Lung (tissue), 12 donors: ENCODE data around the gene ETNK2. TPM values are rescaled to one million over a fixed set of nuclear protein-coding genes. Genes with fewer than 3 reads are reported as not detected.

ENCODE experiments used
- ATAC-seq: fragments of 200-7000 bp; cut with Tn5 transposase; one replicate; pipeline ENCODE4 v1.9.1; 2020; ENCODE audit warnings: moderate number of reproducible peaks; ENCODE audit not compliant: insufficient read depth, low FRiP score
- DNase-seq, 3 donors: peaks; one replicate each; pipeline ENCODE4 v3.0.0-alpha.2; 2013 to 2017
- H3K27ac ChIP-seq, 2 donors: one replicate each; pipeline ENCODE4 v1.5.1; 2013; ENCODE audit warnings: mild to moderate bottlenecking in 2 of 2, moderate library complexity in 2 of 2, control low read depth in 1 of 2, inconsistent platforms in 1 of 2, low read depth in 1 of 2, low read length in 1 of 2
- H3K27me3 ChIP-seq, 3 donors: one replicate each; pipeline ENCODE4 v1.5.1; 2013; ENCODE audit warnings: low read length in 2 of 3; ENCODE audit not compliant: control insufficient read depth in 3 of 3, insufficient read depth in 3 of 3
- H3K36me3 ChIP-seq, 4 donors: one replicate each; pipeline ENCODE4 v1.5.1; 2013; ENCODE audit warnings: low read length in 4 of 4, mild to moderate bottlenecking in 1 of 4, moderate library complexity in 1 of 4; ENCODE audit not compliant: control insufficient read depth in 4 of 4, insufficient read depth in 4 of 4
- H3K4me1 ChIP-seq, 5 donors: one replicate each; pipeline ENCODE4 v1.5.1; 2013; ENCODE audit warnings: low read length in 5 of 5, mild to moderate bottlenecking in 2 of 5, moderate library complexity in 1 of 5; ENCODE audit not compliant: control insufficient read depth in 5 of 5, insufficient read depth in 5 of 5
- H3K4me3 ChIP-seq: one replicate; pipeline ENCODE4 v1.5.1; 2013; ENCODE audit warnings: mild to moderate bottlenecking, control low read depth, moderate library complexity
- H3K9ac ChIP-seq, 2 donors: one replicate each; pipeline ENCODE4 v1.5.1; 2013; ENCODE audit warnings: low read length in 2 of 2, control low read depth in 1 of 2; ENCODE audit not compliant: insufficient read depth in 1 of 2
- H3K9me3 ChIP-seq, 4 donors: one replicate each; pipeline ENCODE4 v1.5.1; 2013; ENCODE audit warnings: low read length in 3 of 4, mild to moderate bottlenecking in 1 of 4, moderate library complexity in 1 of 4; ENCODE audit not compliant: control insufficient read depth in 4 of 4, insufficient read depth in 3 of 4
- WGBS, 2 donors: extraction: QIAGEN DNeasy Blood & Tissue Kit; methylation state at CpG; one replicate each; pipeline ENCODE4 v1.1.7; 2013; 5-methylcytosine and 5-hydroxymethylcytosine counted together
- polyA plus RNA-seq, 2 donors: library from polyadenylated mRNA; stranded (reverse); fragments of 200-250 nt; gene quantifications; one replicate each; pipeline ENCODE4 v1.2.1, GENCODE V29; 2013
- total RNA-seq, 2 donors: library from RNA; depleted of rRNA in 1 of 2; stranded (reverse); fragments of >200 nt in 1 of 2; gene quantifications; one replicate each; pipeline ENCODE4 v1.2.1, GENCODE V29; 2014 to 2021
- TF ChIP-seq, protein P1 (sequence below): IDR thresholded peaks from 2 replicates; pipeline ENCODE4 v1.5.1; 2012; ENCODE audit warnings: mild to moderate bottlenecking; ENCODE audit errors: control extremely low read depth, extremely low read depth
- donor health status: control.
- donor health status: control.
- donor health status: Bipolar disorder and iron deficiency.
- donor health status: healthy.
- donor health status: DM: yes; HTN: yes; CAD: no.

Gene ETNK2
- total and polyA plus RNA-seq, 4 donors: 2.2 to 5.8 (median 3.9) TPM

DNA sequence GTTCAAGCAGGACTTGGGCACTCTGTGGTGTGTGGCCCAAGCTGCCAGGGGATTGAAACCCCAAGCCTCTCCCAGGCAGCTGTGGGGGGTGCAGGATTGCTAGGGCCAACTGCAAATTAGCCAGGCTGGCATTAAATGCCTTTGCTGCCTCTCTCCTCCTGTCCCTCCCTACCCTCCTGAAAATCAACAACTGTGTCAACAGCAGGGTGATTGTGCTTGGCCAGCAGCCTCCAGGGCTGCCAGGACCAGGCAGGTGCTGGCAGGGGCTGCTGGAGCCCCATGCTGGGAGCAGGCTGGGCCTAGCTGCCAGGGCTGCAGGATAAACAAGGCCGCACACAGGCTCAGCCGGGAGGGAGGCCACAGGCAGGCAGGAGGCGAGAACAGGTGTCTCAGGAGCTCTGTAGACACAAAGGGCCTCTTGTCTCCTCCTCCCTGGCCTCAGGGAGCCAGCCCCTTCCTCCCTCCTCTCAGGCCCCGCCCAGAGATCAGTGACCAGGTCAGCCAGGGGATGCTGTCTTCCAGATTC, 67.5 kb downstream of the ETNK2 start:
- H3K9ac ChIP-seq: peak overlapping the region in 1 of 2 donors; percentile 36

DNA sequence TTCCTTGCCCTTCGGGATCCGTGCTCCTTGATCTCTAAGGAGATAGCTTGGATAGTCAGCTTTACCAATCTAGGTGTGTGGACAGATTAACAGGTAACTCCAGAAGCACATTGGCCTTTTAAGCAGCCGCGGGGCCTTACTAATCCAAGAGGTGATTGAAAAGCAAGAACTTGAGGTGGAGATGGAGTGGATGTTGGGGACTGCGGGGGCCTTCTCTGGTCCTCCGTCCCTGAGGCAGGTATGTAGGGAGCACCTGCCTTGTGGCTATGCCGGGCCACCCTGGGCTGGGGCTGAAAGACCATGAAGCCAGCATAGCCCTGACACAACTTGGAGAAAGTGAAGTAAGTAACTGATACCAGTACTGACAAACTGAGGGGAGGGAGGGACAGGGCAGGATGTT, 68.4 kb downstream of the ETNK2 start:
- Histone ChIP-seq H3K9ac (peak overlapping the region in 1 of 2 donors; percentile 36), H3K27me3 (no peaks in the 10 kb centered on the region), H3K9me3 (no peaks in the 10 kb centered on the region), H3K4me1 (peaks cover 0 to 55% (median 47%) of the 10 kb centered on the region in 5 donors), H3K36me3 (no peaks in the 10 kb centered on the region), H3K4me3 (no peak overlapping the region), H3K27ac (peak overlapping the region in 1 of 2 donors; percentile 85)
- TF ChIP-seq, protein P1, sequence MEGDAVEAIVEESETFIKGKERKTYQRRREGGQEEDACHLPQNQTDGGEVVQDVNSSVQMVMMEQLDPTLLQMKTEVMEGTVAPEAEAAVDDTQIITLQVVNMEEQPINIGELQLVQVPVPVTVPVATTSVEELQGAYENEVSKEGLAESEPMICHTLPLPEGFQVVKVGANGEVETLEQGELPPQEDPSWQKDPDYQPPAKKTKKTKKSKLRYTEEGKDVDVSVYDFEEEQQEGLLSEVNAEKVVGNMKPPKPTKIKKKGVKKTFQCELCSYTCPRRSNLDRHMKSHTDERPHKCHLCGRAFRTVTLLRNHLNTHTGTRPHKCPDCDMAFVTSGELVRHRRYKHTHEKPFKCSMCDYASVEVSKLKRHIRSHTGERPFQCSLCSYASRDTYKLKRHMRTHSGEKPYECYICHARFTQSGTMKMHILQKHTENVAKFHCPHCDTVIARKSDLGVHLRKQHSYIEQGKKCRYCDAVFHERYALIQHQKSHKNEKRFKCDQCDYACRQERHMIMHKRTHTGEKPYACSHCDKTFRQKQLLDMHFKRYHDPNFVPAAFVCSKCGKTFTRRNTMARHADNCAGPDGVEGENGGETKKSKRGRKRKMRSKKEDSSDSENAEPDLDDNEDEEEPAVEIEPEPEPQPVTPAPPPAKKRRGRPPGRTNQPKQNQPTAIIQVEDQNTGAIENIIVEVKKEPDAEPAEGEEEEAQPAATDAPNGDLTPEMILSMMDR: no peak
- no peak for DNase-seq
- ATAC-seq: no peak
- WGBS, 2 donors: 84 to 85% methylated on average over 7 of the region's 7 CpGs

More for the DNA sequence above, 67.5 kb downstream of the ETNK2 start:
- no peaks in the 10 kb centered on the region for H3K9me3 ChIP-seq
- H3K4me1 ChIP-seq: peaks cover 0 to 56% (median 44%) of the 10 kb centered on the region in 5 donors
- peak overlapping the region in 1 of 2 donors; percentile 85 for H3K27ac ChIP-seq
- ATAC-seq (no peak), DNase-seq (peak; percentile 48 to 74 (median 68))
- TF ChIP-seq, protein P1: no peak
- 54 to 70% methylated on average over 4 of the region's 4 CpGs for WGBS, 2 donors
- H3K4me3 ChIP-seq: no peak overlapping the region
- no peaks in the 10 kb centered on the region for H3K27me3 ChIP-seq
- H3K36me3 ChIP-seq: no peaks in the 10 kb centered on the region

DNA sequence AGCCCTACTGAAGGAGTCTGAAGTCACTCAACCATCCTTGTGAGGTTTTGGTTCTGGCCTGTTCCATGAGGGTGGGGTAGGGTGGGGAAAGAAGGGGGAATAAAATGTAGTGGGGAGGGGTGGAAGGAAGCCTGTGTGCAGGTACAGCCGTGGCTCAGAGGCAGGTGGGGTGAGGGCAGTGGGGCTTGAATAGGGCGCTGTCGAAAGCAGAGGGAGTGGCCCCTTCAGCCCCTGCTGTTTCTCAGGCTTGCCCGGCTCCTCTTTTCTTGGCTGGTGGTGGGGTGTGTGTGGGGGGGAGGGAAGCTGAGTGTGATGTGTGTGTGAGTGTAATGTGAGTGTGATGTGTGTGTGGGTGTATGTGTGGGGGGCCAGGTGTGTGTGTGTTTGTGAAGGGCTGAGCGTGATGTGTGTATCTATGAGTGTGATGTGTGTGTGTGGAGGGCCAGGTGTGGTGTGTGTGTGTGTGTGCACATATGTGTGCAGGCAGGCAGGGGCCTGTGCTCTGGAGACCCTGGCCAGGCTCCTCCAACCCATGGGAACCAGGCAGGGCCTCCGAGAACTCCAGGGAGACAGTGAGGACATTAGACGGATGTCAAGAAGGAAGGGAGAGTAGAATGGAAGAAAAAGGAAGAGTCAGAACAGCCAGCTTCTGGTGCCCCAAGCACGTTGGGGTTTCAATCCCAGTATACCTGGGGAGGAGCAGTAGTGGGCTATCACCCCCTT, 69.9 kb downstream of the ETNK2 start:
- H3K4me3 ChIP-seq: no peak overlapping the region
- peak overlapping the region in 1 of 2 donors; percentile 43 for H3K9ac ChIP-seq
- peaks cover 0 to 54% (median 40%) of the 10 kb centered on the region in 5 donors for H3K4me1 ChIP-seq
- DNase-seq (no peak), ATAC-seq (no peak)
- 55 to 80% methylated on average over 8 of the region's 8 CpGs for WGBS, 2 donors
- TF ChIP-seq, protein P1: no peak
- H3K36me3 ChIP-seq: no peaks in the 10 kb centered on the region
- H3K9me3 ChIP-seq: no peaks in the 10 kb centered on the region
- H3K27me3 ChIP-seq: no peaks in the 10 kb centered on the region
- peak overlapping the region in 1 of 2 donors; percentile 89 for H3K27ac ChIP-seq
